GM19023 (cell line): ENCODE data around the gene TSPEAR.
"Not testable (repeated sequence)": the region's sequence is repeated elsewhere in the genome, so short reads cannot be mapped to it uniquely, and the experiment has no call there.

Source experiments
- ATAC-seq: cut with Tn5 transposase; IDR thresholded peaks from one replicate; pipeline ENCODE4 v1.9.1; 2021; ENCODE audit warnings: mild to moderate bottlenecking, moderate library complexity; ENCODE audit not compliant: unreplicated experiment

Gene TSPEAR

DNA sequence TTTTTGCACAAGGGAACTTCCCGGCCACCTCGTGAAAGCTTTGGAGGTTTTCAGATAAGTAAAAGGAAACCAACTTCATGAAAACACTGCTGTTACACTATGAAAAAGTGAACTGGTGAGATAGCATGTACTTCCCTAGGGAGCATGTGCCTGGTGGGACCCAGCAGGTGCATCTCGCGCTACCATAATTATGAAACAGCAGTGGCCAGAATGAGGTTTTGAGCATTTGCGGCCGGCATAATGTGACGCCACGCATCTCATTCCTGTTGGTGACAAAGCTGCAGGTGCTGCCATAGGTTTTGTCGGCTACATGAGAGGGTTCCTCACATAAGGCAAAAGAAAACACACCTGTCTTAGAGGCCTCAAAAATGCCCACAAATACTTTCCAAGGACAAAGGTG is 154.5 kb downstream of the TSPEAR start:
- ATAC-seq, result no peak

DNA sequence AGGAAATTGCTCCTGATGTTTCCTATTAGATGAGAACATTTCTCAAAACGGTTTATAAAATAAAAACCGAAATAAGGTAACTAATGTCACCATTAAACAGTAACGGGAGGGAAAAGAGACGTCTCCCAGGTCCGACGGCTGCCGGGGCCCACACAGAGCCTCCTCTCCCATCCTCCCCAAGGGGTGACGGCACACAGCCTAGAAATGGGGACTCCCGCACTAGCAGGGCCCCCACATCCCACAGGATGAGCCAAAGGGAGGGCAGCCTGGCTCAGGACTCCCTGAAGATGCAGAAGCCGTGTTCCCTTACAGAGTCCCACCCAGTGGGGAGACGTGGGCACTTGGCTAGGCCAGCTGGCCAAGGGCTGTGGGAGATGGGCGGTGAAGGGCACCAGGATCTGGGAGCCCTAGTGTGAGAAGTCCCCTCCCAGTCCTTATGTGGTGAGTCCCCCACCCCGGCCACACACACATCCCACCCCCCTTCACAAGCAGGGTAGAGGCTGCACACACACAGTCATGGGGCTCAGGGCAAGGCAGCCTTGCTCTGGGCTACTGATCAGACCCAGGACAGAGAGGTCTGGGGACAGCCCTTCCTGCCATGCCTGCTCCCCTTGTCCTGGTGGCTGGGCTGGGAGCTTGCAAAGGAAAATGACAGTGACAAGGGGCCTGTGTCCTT is 156.0 kb downstream of the TSPEAR start:
- no peak for ATAC-seq

DNA sequence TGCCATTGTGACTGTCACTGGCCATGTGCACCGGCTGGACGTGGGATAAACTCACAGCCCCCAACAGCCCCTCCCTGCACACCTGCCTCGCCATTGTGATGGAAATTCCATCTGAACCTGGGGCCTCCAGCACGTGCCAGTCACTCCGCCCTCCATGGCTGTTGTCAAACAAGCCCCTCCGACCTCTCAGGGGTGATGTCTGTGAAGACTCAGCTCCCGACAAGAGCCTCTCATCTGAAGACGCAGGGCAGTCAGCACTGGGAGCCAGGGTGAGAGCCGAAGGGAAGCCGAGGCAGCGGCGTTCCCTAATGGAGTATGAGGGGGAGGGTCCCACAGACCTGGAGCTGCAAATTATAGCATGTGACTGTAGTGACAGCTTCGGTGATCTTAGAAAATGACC is 158.7 kb downstream of the TSPEAR start:
- no peak for ATAC-seq

GRCh38 chr21:44552136-44552535 is 159.2 kb downstream of the TSPEAR start:
- ATAC-seq, result no peak

DNA sequence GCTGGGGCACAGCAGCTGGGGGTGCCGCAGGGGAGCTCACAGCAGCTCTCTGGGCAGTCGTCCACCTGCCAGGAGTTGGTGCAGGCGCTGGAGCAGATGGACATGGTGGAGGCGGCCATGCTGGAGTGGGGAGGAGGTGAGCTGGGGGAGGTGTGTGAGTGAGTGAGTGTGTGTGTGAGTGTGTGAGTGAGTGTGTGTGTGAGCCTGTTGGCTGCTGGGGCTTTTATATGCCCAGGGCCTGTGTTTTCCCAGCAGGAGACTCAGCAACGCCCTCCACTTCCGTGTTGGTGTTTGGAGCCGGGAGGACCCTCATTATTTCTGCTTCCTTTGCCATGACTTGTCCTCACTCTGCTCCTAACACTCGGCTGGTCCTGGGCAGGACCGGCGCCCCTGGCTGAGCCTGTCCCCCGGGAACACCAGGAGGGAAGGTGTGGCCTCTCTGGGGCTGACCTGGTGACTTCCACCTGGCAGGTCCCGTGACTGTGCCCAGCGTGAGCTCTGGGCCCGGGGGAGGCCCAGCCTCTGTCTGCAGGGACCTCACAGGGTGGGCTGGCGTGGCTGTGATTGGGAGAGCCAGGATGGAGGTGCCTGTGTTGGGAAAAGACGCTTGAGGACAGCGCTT is 159.9 kb downstream of the TSPEAR start, which contains the start of gene KRTAP10-2:
Gene KRTAP10-2 (minus strand): TSS at position 166 of the 622 bp plus-strand sequence. CDS start 47 bp downstream, at position 119.
- no peak for ATAC-seq

DNA sequence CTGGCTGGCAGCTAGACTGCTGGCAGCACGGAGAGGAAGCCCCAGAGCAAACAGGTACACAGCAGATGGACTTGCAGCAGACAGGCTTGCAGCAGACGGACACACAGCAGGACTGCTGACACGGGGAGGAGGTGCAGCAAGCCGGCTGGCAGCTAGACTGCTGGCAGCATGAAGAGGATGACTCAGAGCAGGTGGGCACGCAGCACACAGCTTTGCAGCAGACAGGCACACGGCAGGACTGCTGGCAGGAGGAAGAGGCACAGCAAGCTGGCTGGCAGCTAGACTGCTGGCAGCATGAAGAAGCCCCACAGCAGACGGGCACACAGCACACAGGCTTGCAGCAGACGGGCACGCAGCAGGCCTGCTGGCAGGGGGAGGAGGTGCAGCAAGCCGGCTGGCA is 160.6 kb downstream of the TSPEAR start:
- ATAC-seq, result no peak

GRCh38 chr21:44550285-44550684 is 161.1 kb downstream of the TSPEAR start:
- not testable (repeated sequence) for ATAC-seq

DNA sequence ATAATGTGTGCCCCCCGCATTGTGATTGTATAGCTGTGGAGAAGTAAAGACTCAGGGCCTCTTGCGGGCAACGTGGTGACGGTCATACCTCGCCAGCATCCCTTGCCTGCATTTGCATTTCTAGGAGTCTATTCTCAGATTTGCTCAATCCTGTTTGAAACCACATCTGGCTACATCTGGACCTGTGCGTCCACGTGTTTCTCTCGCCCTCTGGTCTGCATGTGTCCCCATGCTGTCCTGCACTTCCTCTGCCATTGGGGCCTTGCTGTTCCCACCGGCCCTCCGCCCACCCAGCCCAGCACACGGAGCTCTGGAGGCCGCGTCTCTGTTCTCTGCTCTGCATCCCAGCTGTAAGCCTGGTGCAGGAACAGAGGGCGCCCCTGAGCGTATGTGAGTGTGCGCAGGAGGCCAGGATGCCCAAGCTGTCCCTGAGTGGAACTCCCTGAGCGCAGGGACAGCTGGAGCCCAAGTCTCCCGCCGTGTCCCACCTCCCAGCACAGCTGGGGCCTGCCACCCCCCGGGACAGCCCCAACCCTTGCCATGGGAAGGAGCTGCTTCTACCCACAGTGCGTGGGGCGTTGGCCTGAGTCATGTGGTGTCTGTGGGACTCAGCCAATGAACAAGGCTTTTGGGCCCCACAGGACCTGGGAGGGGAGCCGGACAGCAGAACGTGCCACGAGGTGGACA is 161.7 kb downstream of the TSPEAR start:
- no peak for ATAC-seq

GRCh38 chr21:44548922-44549321 is 162.4 kb downstream of the TSPEAR start:
- ATAC-seq, result no peak

GRCh38 chr21:44548381-44548780 is 163.0 kb downstream of the TSPEAR start:
- no peak for ATAC-seq

DNA sequence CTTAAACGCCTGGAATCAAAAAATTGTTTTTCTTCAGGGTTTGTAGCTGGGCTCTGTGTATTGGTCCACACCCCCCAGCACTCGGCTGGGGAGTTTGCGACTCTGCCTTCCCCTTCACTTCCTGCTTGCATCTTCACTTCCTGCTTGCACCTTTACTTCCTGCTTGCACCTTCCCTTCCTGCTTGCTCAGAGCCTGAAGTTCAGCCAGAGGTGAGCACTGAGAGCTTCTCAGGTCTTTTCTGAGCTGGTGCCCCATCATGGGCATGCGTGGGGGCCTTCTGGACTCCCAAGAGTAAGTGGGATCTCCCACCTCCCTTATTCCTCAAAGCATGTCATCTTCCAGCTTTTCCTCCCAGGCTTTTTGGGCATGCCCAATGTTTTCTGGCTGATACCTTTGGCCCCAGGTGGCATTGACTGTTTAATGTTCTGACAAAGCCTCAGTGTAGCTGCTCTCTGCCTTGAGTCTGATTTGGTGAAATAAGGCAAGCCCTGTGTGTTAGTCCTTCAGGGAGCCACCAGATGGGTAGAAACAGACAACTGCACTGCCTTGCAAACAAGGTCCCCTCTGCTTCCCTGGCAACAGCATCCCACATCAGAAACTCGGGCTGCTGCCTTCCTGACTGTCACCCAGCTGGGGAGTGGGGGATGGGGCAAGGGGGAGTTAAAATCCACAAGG is 163.6 kb downstream of the TSPEAR start:
- no peak for ATAC-seq

DNA sequence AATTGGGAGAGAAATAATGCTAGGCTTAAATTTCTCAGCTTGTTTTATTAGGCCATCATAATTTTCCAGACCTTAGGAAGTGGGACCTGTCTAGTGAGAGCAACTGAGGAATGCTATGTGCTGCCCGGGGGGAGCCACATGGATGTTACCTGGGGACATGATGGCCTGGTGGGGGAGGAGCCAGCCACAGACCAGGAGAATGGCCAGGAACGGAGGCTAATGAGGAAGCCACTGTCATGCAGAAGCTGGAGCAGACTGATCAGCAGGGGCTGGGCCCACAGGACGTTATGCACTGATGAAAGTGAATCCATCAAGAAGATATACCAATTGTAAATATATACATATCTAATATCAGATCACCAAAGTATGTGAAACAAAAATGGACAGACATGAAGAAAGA is 166.8 kb downstream of the TSPEAR start:
- no peak for ATAC-seq

DNA sequence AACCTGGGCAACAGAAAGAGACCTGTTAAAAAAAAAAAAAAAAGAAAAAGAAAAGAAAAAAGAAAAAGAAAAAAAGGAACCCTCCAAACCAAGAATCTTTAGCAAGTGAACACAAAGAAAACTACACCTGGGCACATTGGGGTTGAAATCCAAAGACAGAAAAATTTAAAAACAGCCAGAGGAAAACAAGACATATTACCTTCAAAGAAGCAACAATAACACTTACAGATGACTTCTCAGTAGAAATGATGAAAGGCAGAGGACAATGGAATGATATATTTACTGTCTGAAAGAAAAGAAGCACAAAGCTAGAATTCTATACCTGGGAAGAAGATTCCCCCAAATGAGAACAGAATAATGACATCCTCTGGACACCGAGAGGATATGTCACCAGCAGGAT is 168.7 kb downstream of the TSPEAR start:
- ATAC-seq, result no peak

DNA sequence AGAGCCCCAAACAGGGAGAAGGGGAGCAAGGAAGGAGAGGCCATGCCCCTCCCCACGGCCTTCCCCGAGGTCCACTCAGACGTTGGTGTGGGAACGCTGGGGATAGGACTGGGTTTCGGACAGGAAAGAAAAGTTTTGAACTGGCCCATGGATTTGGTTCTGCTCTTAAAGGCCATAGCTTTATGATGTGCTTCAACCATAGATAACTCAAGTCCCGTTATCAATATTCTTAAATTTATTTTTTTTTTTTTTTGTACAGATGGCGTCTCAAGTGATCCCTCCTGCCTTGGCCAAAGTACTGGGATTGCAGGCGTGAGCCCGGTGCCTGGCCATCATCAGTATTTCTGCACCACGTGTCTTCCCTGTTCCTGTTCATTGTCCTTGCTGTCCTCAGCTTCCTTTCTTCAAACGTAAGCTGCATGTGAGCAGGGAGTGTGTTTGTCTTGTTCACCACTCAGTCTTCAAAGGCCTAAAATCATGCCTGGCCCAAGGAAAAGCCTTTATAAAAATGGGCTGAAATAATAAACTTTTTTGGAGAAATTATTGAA is 170.6 kb downstream of the TSPEAR start:
- no peak for ATAC-seq

- no peak for ATAC-seq
Measured at GRCh38 chr21:44539991-44540666, 171.2 kb downstream of the TSPEAR start, which contains the start of gene KRTAP10-1. Gene KRTAP10-1 (minus strand): TSS chr21:44540195. CDS start chr21:44540150, 45 bp downstream.

DNA sequence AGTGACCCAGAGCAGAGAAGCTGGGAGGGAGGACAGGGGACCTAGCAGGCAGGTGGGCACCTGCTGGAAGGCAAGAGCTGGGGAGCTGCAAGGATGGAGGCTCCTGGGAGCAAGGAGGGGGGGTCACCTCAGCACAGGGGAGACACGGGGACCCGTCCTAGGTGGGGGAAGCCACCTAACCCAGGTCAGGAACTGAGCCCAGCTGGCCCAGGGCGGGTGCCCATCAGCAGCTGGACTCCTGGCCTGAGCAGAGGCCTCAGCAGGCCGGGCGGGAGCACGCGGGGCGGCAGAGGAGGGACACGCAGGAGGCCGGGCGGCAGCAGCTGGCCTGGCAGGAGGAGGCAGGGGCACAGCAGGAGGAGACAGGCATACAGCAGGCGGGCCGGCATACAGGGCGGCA is 172.3 kb downstream of the TSPEAR start:
- ATAC-seq, result no peak

DNA sequence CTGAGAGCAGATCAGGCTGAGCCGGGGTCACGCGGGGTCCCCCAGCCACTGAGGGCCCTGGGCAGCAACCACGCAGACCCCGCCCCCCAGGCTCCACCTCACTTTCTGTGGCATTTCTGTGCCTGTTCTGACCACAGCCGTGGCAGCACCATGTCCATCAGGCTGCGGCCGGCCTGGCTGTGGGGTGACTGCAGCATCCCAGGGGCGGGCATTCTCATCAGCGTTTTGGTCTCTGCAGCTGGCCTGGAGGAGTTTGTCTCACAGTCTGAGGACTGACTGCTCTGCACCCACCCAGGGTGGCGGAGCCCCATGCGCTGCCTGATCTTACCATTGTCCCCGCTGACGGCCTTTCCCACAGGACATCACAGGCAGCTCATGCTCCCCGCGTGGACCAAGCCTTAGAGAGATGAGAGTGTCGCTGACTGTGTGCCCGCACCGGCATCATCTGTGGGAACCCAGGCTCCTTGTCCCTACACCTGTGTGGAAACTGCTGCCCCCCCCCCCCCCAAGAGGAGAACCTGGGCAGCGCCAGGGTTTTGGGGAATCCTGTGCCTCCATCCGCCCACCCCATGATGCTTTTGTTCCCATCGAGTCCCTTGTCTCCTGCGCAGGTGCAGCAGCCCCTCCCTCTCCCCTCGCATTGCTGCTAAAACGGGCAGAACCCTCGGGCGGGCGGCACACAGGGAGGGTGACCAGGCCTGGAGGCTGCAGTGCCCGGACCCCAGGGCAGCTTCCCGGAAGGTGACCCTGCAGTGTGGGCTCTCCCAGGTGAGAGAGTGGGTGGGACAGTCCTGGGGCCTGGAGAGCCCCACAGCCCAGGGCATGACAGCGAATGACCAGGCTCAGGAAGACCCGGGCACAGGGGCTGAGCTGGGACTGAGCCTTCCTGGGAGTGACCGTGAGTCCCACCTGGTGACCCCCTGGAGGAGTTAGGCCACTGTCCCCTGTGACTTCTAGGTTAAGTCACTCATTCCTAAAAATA is 173.2 kb downstream of the TSPEAR start:
- no peak for ATAC-seq

GRCh38 chr21:44535963-44536362 is 175.4 kb downstream of the TSPEAR start:
- no peak for ATAC-seq

- no peak for ATAC-seq
Measured at GRCh38 chr21:44534688-44535087, 176.7 kb downstream of the TSPEAR start.
